ENCODE data around the gene GGT1. TPM values are rescaled to one million over a fixed set of nuclear protein-coding genes. Genes with fewer than 3 reads are reported as not detected.

GGT1 gene
- total RNA-seq, 1 experiment from 2014 or later, result 14.0 TPM

- no TSS peak for BruUV-seq (replicated peaks)
- Histone ChIP-seq H3K27ac (ENCODE audit: low read depth, low read length) (no peak overlapping the region), H3K9ac (ENCODE audit: low read length) (no peak overlapping the region), H3K79me2 (ENCODE audit: insufficient read depth, low read length) (no peaks in the 10 kb centered on the region), H3K4me2 (ENCODE audit: low read length) (no peak overlapping the region), H2AFZ (ENCODE audit: low read depth, low read length, poor library complexity, severe bottlenecking) (no peak overlapping the region), H3K36me3 (ENCODE audit: control insufficient read depth in 1 of 2, insufficient read depth in 2 of 2, low read length in 2 of 2) (no peaks in the 10 kb centered on the region), H3K9me2 (ENCODE audit: insufficient read depth) (no peaks in the 10 kb centered on the region), H3K9me3 (ENCODE audit: control insufficient read depth in 1 of 2, insufficient read depth in 1 of 2, low read depth in 1 of 2, low read length in 2 of 2) (no peaks in the 10 kb centered on the region), H3K4me3 (replicated peaks in 1 of 2; ENCODE audit: low read depth in 1 of 2, low read length in 2 of 2) (no peak overlapping the region), H3K4me1 (ENCODE audit: control insufficient read depth in 1 of 2, insufficient read depth in 2 of 2, low read length in 2 of 2) (no peaks in the 10 kb centered on the region), H4K20me1 (ENCODE audit: insufficient read depth) (no peaks in the 10 kb centered on the region), H3K27me3 (ENCODE audit: insufficient read depth, low read length) (no peaks in the 10 kb centered on the region)
- no peak for DNase-seq (ENCODE audit: low read depth, low spot score)
- POLR2A ChIA-PET, result no interaction called here
- ATAC-seq, result no peak
- RAD21 ChIA-PET (ENCODE audit: low non-redundant PET in 1 of 2, low total read pairs in 2 of 2, uncharacterized antibody in 2 of 2, unreplicated experiment in 2 of 2), result no interaction called here
- TF ChIP-seq SIN3A (IDR thresholded peaks at IDR 0.05; ENCODE audit: low read depth), result no peak
- TF ChIP-seq ZFX (IDR thresholded peaks at IDR 0.05), result no peak
- no peak for TF ChIP-seq FOSL1 (IDR thresholded peaks at IDR 0.05; ENCODE audit: low read depth)
- TF ChIP-seq MAX (IDR thresholded peaks at IDR 0.05), result no peak
- no peak for TF ChIP-seq POLR2A (IDR thresholded peaks at IDR 0.05; ENCODE audit: borderline replicate concordance, extremely low read depth, insufficient read depth, insufficient read length)
- no peak for TF ChIP-seq EGR1 (IDR thresholded peaks at IDR 0.05; ENCODE audit: low read depth)
- no peak for TF ChIP-seq CEBPB (IDR thresholded peaks at IDR 0.05; ENCODE audit: low read depth)
- no peak for TF ChIP-seq SP1 (IDR thresholded peaks at IDR 0.05; ENCODE audit: low read depth)
- TF ChIP-seq SRF (IDR thresholded peaks at IDR 0.05; ENCODE audit: low read depth), result no peak
- TF ChIP-seq ELF1 (IDR thresholded peaks at IDR 0.05; ENCODE audit: borderline replicate concordance, low read depth), result no peak
- TF ChIP-seq RAD21 (IDR thresholded peaks at IDR 0.05; ENCODE audit: low read depth), result no peak
- no peak for TF ChIP-seq EZH2 (IDR thresholded peaks at IDR 0.05)
- no peak for TF ChIP-seq POLR2AphosphoS5 (IDR thresholded peaks at IDR 0.05; ENCODE audit: low read depth, low read length)
- CTCF ChIA-PET, result no interaction called here
- intact Hi-C loops (cut with micrococcal nuclease), result no loop called here
These were observed 17.5 kb upstream of the GGT1 start for GRCh38 chr22:24585461-24585860.

- Histone ChIP-seq H3K36me3 (ENCODE audit: control insufficient read depth in 1 of 2, insufficient read depth in 2 of 2, low read length in 2 of 2) (no peaks in the 10 kb centered on the region), H3K27me3 (ENCODE audit: insufficient read depth, low read length) (no peaks in the 10 kb centered on the region), H3K4me3 (replicated peaks in 1 of 2; ENCODE audit: low read depth in 1 of 2, low read length in 2 of 2) (no peak overlapping the region), H2AFZ (ENCODE audit: low read depth, low read length, poor library complexity, severe bottlenecking) (no peak overlapping the region), H3K4me1 (ENCODE audit: control insufficient read depth in 1 of 2, insufficient read depth in 2 of 2, low read length in 2 of 2) (no peaks in the 10 kb centered on the region), H3K9me3 (ENCODE audit: control insufficient read depth in 1 of 2, insufficient read depth in 1 of 2, low read depth in 1 of 2, low read length in 2 of 2) (no peaks in the 10 kb centered on the region), H3K4me2 (ENCODE audit: low read length) (no peak overlapping the region), H3K9ac (ENCODE audit: low read length) (no peak overlapping the region), H3K79me2 (ENCODE audit: insufficient read depth, low read length) (no peaks in the 10 kb centered on the region), H3K27ac (ENCODE audit: low read depth, low read length) (no peak overlapping the region), H4K20me1 (ENCODE audit: insufficient read depth) (no peaks in the 10 kb centered on the region), H3K9me2 (ENCODE audit: insufficient read depth) (no peaks in the 10 kb centered on the region)
- TF ChIP-seq CEBPB (IDR thresholded peaks at IDR 0.05; ENCODE audit: low read depth), result no peak
- BruUV-seq (replicated peaks), result no TSS peak
- CTCF ChIA-PET, result no interaction called here
- intact Hi-C loops (cut with micrococcal nuclease), result no loop called here
- ATAC-seq, result no peak
- RAD21 ChIA-PET (ENCODE audit: low non-redundant PET in 1 of 2, low total read pairs in 2 of 2, uncharacterized antibody in 2 of 2, unreplicated experiment in 2 of 2), result no interaction called here
- POLR2A ChIA-PET, result no interaction called here
- DNase-seq (ENCODE audit: low read depth, low spot score), result no peak
These were observed 17.0 kb upstream of the GGT1 start for GRCh38 chr22:24585927-24586546.
